Esophagus muscularis mucosa (tissue), 4 donors: ENCODE measurements around the gene ATG10. TPM values are rescaled to one million over a fixed set of nuclear protein-coding genes. Genes with fewer than 3 reads are reported as not detected.

ENCODE experiments used
- DNase-seq: peaks from one replicate; pipeline ENCODE4 v3.0.0-alpha.2; 2017; ENCODE audit errors: extremely low spot score
- H3K27ac ChIP-seq, 4 donors: fragments of 200-600 bp; sonication (generic); replicated peaks in 1 of 4; 1 replicate in 3 of 4; 2 replicates in 1 of 4; pipeline ENCODE4 v1.5.1; 2016 to 2019; ENCODE audit warnings: mild to moderate bottlenecking in 1 of 4
- H3K27me3 ChIP-seq, 4 donors: fragments of 200-600 bp; sonication (generic); one replicate each; pipeline versions ENCODE4 v1.5.1 to v1.6.0; 2016 to 2019
- H3K36me3 ChIP-seq, 4 donors: fragments of 200-600 bp; sonication (generic); one replicate each; pipeline ENCODE4 v1.5.1; 2016 to 2019
- H3K4me1 ChIP-seq, 4 donors: fragments of 200-600 bp; sonication (generic); one replicate each; pipeline ENCODE4 v1.5.1; 2016 to 2019
- H3K4me3 ChIP-seq, 4 donors: fragments of 200-600 bp; sonication (generic); 1 replicate in 2 of 4; 2 replicates in 2 of 4; pipeline ENCODE4 v1.5.1; 2016 to 2019; ENCODE audit warnings: mild to moderate bottlenecking in 4 of 4, moderate library complexity in 1 of 4
- H3K9me3 ChIP-seq, 4 donors: fragments of 200-600 bp; sonication (generic); 1 replicate in 3 of 4; 2 replicates in 1 of 4; pipeline ENCODE4 v1.5.1; 2016 to 2019
- EP300 ChIP-seq: sonication (generic); formaldehyde crosslinking; IDR thresholded peaks from one replicate; pipeline ENCODE4 v1.6.1; 2017; ENCODE audit warnings: antibody characterized with exemption
- POLR2A ChIP-seq: fragments of 450-650 bp; IDR thresholded peaks from one replicate; pipeline ENCODE4 v1.6.1; 2017; ENCODE audit warnings: antibody characterized with exemption, moderate library complexity, mild to moderate bottlenecking, low read depth
- POLR2AphosphoS5 ChIP-seq, 2 donors: sonication (generic); formaldehyde crosslinking; IDR thresholded peaks; one replicate each; pipeline ENCODE4 v1.6.1; 2017; ENCODE audit warnings: antibody characterized with exemption in 2 of 2
- WGBS: methylation state at CpG from one replicate; pipeline ENCODE4 v1.1.5; 2018; 5-methylcytosine and 5-hydroxymethylcytosine counted together
- intact Hi-C: fragments of 100-400 bp; cut with DNase I; formaldehyde crosslinking; loops from one replicate; pipeline ENCODE4 v1.15.1; 2023
- total RNA-seq, 4 donors: library from RNA; depleted of rRNA; stranded (reverse); fragments of >200 nt; gene quantifications; one replicate each; pipeline versions ENCODE4 v1.1.0 to v1.2.1, GENCODE V29; 2016
- TF ChIP-seq, protein P1 (sequence below), 3 experiments: fragments of 200-600 bp in 2 of 3; fragments of 450-650 bp in 1 of 3; sonication (generic) in 2 of 3; IDR thresholded peaks; one replicate each; pipeline ENCODE4 v1.5.1; 2017 to 2019; ENCODE audit warnings: antibody characterized with exemption in 3 of 3, mild to moderate bottlenecking in 2 of 3, moderate library complexity in 1 of 3

Gene ATG10
- total RNA-seq, 4 donors from 2014 or later: 5.2 to 9.1 (median 7.3) TPM

DNA sequence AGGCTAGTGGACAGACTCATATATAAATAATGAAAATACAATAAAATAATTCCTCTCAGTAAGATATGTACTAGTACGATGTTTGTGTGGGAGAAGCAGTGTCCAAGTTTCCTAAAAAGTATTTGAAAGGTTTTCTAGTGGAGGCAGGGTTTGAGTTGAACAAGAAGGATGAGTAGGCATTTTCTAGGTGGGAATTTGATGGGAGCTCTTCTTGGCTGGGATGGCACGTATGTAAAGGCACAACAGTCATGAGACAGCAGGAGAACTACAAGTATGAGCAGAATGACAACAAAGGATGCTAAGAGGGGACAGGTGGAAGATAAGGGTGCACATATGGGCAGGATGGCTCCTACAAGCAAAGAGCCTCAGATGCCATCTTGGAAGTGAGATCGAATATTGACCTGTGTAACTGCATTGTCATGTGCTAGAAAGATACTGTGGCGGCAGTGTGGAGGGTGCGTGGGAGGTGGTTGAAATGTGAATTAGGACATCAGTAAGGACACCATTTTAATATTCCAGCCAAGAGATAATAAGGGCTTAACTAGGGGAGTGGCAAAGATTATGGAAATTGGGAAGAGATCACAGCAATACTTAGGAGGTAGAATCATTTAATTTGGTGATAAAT lies 170.5 kb downstream of the ATG10 start:
- intact Hi-C loops: no loop called here
- Histone ChIP-seq H3K27me3 (no peaks in the 10 kb centered on the region), H3K36me3 (no peaks in the 10 kb centered on the region), H3K9me3 (no peaks in the 10 kb centered on the region), H3K4me3 (no peak overlapping the region), H3K27ac (no peak overlapping the region), H3K4me1 (no peaks in the 10 kb centered on the region)
- 95% methylated on average over 5 of the region's 5 CpGs for WGBS
- no peak for DNase-seq
- TF ChIP-seq POLR2AphosphoS5 (IDR thresholded peaks at IDR 0.05) (no peak), EP300 (no peak), POLR2A (no peak)
- TF ChIP-seq, protein P1, sequence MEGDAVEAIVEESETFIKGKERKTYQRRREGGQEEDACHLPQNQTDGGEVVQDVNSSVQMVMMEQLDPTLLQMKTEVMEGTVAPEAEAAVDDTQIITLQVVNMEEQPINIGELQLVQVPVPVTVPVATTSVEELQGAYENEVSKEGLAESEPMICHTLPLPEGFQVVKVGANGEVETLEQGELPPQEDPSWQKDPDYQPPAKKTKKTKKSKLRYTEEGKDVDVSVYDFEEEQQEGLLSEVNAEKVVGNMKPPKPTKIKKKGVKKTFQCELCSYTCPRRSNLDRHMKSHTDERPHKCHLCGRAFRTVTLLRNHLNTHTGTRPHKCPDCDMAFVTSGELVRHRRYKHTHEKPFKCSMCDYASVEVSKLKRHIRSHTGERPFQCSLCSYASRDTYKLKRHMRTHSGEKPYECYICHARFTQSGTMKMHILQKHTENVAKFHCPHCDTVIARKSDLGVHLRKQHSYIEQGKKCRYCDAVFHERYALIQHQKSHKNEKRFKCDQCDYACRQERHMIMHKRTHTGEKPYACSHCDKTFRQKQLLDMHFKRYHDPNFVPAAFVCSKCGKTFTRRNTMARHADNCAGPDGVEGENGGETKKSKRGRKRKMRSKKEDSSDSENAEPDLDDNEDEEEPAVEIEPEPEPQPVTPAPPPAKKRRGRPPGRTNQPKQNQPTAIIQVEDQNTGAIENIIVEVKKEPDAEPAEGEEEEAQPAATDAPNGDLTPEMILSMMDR (IDR thresholded peaks at IDR 0.05): no peak

DNA sequence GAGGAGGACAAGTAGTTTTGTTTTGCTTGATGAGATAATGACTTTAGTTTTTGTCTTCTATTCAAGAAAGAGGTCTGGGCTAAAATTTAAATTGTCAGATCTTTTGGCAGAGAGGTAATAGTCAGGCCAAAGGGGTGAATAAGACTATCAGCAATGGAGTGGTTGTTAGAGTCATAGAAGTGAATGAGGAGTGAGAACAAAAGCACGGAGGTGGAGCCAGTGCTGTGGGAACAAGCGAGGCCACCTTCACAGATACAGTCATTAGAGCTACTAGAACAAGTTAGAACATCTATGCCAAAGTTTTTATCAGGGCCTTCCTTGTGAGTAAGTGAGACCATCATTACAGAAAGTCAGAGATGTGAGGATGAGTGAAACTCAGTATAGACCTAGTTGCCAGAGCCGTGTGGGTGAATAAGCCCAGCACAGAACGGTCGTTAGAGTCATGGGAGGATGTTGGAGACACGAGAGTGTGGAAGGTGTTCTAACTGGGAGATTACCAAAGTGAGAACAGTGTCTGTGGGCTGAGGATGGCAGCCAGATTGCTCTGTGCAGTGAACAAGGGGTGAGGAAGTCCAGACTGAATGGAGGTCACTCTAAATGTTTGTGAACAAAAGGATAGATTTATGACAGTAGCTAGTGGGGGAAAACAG lies 171.2 kb downstream of the ATG10 start:
- peaks cover 0 to 7% (median 0%) of the 10 kb centered on the region in 4 donors for H3K4me1 ChIP-seq
- no peak overlapping the region for H3K4me3 ChIP-seq
- DNase-seq: no peak
- H3K36me3 ChIP-seq: no peaks in the 10 kb centered on the region
- intact Hi-C loops: no loop called here
- WGBS: 89% methylated on average over 6 of the region's 6 CpGs
- H3K27ac ChIP-seq: no peak overlapping the region
- no peaks in the 10 kb centered on the region for H3K27me3 ChIP-seq
- TF ChIP-seq, protein P1 (IDR thresholded peaks at IDR 0.05): no peak
- no peak for TF ChIP-seq POLR2A
- no peak for TF ChIP-seq EP300
- no peak for TF ChIP-seq POLR2AphosphoS5 (IDR thresholded peaks at IDR 0.05)
- no peaks in the 10 kb centered on the region for H3K9me3 ChIP-seq

DNA sequence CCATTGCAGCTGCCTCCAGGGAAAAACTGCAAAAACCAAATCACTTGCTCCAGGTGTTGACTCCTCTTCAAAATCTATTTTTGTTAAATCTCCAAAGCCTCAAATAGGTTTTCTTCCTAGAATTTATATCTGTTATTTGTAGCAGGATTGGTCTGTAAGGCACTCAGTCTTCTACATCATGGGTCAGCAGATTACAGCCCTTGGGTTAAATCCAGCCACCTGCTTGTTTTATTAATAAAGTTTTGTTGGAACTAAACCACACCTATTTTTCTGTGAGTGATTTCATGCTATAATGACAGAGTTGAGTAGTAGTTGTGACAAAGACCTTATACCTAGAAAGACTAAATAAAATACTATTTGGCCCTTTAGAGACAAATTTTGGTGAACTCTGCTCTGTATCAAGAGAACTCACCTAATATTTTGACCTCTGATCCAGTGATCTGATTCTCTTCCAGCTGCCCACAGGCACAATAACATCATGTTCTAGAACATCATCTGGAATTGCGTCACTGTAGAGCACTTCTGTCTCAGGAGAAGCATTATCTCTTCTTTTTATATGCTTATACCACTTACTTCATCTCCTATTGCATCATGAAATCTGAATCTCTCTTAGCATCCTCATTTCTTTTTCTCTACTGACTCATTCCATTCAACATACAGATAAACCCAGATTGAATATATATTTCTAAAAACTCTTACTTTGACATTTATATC lies 176.2 kb downstream of the ATG10 start:
- 91% methylated on average over 1 of the region's 1 CpG for WGBS
- no peak overlapping the region for H3K27ac ChIP-seq
- peaks cover 0 to 16% (median 0%) of the 10 kb centered on the region in 4 donors for H3K4me1 ChIP-seq
- TF ChIP-seq POLR2AphosphoS5 (IDR thresholded peaks at IDR 0.05) (peak in 1 of 2 donors; percentile 52), EP300 (no peak)
- intact Hi-C loops: no loop called here
- H3K27me3 ChIP-seq: no peaks in the 10 kb centered on the region
- H3K36me3 ChIP-seq: no peaks in the 10 kb centered on the region
- H3K9me3 ChIP-seq: no peaks in the 10 kb centered on the region
- no peak overlapping the region for H3K4me3 ChIP-seq
- no peak for DNase-seq

DNA sequence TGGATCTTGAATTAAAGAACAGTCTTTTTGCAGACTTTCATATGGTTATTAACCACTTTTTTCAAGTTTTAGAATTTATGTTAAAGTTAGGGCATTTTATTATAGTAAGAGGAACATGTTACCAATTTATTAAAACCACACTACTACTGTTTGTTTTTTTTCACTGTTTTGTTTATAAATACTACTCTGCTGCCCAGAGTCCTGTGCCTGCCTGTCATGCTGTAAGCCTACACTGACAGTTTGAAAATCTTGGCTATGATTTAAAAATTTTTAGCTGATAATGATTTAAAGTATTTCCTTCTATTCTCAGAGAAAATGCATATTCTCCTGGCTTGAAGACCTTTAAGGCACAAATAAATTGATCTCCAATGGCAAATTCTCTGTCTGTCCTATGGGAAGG lies 177.6 kb downstream of the ATG10 start:
- no peak overlapping the region for H3K4me3 ChIP-seq
- no peak overlapping the region for H3K27ac ChIP-seq
- H3K4me1 ChIP-seq: peaks cover 0 to 16% (median 0%) of the 10 kb centered on the region in 4 donors
- no peaks in the 10 kb centered on the region for H3K27me3 ChIP-seq
- intact Hi-C loops: no loop called here
- TF ChIP-seq EP300 (no peak), POLR2AphosphoS5 (IDR thresholded peaks at IDR 0.05) (no peak), POLR2A (no peak)
- TF ChIP-seq, protein P1 (IDR thresholded peaks at IDR 0.05): no peak
- DNase-seq: no peak
- no peaks in the 10 kb centered on the region for H3K36me3 ChIP-seq
- no peaks in the 10 kb centered on the region for H3K9me3 ChIP-seq

DNA sequence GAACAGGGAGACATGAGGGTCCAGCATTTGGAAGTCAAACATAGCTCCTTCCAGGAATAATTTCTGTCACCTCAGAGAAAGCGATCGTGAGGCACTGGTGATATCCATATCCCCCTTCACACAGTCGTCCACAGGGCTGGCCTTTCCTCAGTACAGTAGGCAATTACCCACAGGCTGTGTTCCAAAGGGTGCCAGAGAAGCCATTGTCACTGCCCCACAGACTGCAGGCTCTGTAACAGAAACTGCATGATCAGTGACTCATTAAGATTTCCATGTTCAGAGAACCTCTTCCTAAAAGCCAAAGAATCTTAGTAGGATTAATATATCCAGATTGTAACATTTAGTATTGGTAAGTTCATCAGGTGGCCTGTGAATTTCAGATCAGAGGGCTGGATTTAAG lies 178.7 kb downstream of the ATG10 start:
- 74% methylated on average over 3 of the region's 3 CpGs for WGBS
- no peak for DNase-seq
- H3K36me3 ChIP-seq: no peaks in the 10 kb centered on the region
- TF ChIP-seq, protein P1 (IDR thresholded peaks at IDR 0.05): no peak
- TF ChIP-seq POLR2AphosphoS5 (IDR thresholded peaks at IDR 0.05) (no peak), POLR2A (no peak), EP300 (no peak)
- H3K4me3 ChIP-seq: no peak overlapping the region
- H3K27me3 ChIP-seq: no peaks in the 10 kb centered on the region
- no peak overlapping the region for H3K27ac ChIP-seq
- intact Hi-C loops: no loop called here
- peaks cover 0 to 26% (median 3%) of the 10 kb centered on the region in 4 donors for H3K4me1 ChIP-seq
- H3K9me3 ChIP-seq: no peaks in the 10 kb centered on the region
